LNCAP (cell line): ENCODE data around the gene PNMA8C.

Experiments
- CTCF ChIP-seq: fragments of 450-650 bp; IDR thresholded peaks from 2 replicates; pipeline ENCODE4 v1.5.1; 2017; ENCODE audit warnings: mild to moderate bottlenecking

The PNMA8C gene

GRCh38 chr19:46454244-46454643 lies 25.5 kb upstream of the PNMA8C start:
- no peak for TF ChIP-seq CTCF

- no peak for TF ChIP-seq CTCF
Measured at GRCh38 chr19:46453661-46454060, 24.9 kb upstream of the PNMA8C start.

GRCh38 chr19:46452186-46452585 lies 23.4 kb upstream of the PNMA8C start:
- no peak for TF ChIP-seq CTCF

GRCh38 chr19:46451352-46451751 lies 22.6 kb upstream of the PNMA8C start:
- TF ChIP-seq CTCF, result no peak

- TF ChIP-seq CTCF, result no peak
Measured at GRCh38 chr19:46450737-46451136, 22.0 kb upstream of the PNMA8C start.

GRCh38 chr19:46449228-46449627 lies 20.5 kb upstream of the PNMA8C start:
- no peak for TF ChIP-seq CTCF

GRCh38 chr19:46448601-46449000 lies 19.9 kb upstream of the PNMA8C start:
- TF ChIP-seq CTCF, result no peak

GRCh38 chr19:46447824-46448223 lies 19.1 kb upstream of the PNMA8C start:
- TF ChIP-seq CTCF, result no peak
